ENCODE measurements around the gene MAP3K10.
"Not testable (repeated sequence)": the region's sequence is repeated elsewhere in the genome, so short reads cannot be mapped to it uniquely, and the experiment has no call there.

Gene MAP3K10

DNA sequence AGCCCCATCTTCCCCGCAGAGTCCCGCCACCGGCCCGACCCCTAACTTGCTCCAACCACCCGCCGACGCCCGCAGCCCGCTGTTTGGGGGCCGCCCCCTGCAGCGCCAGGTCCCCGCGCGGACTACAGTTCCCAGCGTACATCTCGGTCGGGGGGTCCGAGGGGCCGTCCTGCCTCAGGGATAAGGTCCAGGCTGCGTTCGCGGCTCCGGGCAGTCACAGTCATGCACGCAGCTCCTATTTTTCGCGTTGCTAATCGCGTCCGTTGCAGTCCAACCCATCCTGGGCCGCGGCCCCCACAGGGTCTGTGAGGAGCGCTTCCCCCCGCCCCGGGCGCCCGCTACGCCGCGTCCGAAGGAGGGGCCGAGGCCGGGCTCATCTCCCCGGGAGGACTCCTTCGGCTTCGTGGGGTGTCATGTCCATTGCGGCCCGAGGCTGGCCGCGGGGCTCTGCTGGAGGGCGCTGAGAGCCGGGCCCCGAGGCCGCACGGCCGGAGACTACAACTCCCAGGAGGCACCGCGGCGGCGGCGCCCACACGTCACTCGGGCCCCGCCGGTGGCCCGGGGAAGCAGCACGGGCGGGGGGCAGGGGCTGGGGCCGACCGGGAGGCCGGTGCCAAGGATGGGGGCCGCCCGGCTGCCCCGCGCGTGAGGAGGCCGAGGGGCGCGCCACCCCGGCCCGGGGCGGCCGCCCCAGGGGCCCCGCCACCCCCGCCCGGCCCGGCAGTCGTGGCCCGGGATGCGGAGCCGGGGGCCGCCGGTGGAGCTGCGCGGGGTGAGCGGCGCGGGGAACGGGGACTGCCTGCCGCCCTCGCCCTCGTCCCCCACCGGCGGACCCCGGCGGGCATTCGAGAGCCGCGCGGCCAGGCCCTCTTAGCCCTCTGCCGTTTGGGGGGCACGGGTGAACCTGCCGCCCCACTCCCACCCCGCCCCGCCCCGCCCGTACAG, at the start of gene MAP3K10:
Gene MAP3K10 (plus strand): TSS at position 536 of the 945 bp plus-strand sequence. CDS start 606 bp downstream, outside the sequence.
- peak; percentile 74 to 78 for DNase-seq

DNA sequence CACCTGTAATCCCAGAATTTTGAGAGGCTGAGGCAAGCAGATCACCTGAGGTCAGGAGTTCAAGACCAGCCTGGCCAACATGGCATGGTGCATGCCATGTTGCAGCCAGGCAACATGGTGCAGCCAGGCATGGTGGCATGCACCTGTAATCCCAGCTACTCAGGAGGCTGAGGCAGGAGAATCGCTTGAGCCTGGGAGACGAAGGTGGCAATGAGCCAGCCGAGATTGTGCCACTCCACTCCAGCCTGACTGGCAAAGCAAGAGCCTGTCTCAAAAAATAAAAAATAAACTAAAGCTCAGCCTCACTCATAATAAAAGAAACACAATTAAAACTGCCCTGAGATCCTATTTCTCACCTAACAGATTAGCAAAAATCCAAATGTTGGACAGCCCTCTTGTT, 49.7 kb upstream of the MAP3K10 start:
- no peak for DNase-seq

DNA sequence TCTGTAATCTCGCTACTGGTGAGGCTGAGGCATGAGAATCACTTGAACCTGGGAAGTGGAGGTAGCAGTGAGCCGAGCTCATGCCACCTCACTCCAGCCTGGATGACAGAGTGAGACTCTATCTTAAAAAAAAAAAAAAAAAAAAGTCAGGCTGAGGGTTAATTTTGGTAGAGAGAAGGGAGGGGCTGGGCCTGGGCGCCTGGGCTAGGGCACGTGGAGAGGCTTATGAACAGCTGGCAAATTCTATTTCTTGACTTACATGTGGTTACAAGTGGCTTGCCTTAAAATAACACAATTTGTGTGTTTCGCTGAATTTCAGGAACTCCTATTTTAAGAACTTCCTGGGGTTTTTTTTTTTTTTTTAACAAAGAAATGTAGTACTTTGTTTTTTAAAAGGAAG, 47.6 kb upstream of the MAP3K10 start:
- DNase-seq: peak; percentile 58 to 62

DNA sequence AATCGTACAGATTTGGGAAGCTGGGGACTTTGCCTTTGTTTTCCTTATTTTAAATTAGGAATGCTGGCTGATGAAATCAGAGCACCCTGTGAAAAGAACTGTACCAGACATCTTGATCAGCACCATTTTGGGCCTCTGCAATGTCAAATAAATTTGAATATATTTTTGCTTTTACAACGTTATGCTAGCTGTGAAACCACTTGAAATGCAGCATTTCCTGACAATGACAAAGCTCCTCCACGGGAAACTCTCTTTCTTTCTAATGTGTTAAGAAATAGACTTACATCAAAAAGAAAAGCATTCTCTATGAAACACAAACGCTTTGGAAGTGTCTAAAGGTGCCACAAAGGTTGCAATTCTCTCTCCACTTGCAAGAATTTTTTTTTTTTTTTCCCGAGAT, 47.1 kb upstream of the MAP3K10 start:
- peak in 1 of 2 donors; percentile 72 for DNase-seq

DNA sequence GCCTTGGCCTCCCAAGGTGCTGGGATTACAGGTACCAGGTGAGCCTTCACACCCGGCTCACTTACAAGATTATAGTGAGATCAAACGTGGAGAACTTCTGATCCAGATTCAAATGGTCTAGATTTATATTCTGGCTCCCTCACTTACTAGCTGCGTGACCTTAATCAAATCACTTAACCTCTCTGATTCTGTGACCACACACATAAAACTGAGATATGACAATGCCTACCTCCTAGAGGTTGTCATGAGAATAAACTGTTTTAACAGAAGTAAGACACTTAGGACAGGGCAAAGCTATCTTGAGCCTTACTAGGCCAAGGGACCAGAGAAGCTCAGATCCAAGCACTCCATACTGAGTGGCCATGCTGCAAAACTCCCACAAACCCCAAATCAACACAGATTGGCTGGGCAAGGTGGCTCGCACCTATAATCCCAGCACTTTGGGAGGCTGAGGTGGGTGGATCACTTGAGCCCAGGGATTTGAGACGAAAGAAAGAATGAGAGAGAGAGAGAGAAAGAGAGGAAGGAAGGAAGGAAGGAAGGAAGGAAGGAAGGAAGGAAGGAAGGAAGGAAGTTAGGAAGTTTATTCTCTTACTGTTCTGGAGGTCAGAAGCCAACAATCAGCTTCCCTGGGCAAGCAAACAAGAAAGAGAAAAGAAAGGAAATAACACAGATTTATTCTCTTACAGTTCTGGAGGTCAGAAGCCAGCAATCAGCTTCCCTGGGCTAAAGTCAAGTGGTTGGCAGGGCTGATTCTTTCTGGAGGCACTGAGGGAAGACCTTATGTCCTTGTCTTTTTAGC, 46.1 kb upstream of the MAP3K10 start:
- no peak for DNase-seq

DNA sequence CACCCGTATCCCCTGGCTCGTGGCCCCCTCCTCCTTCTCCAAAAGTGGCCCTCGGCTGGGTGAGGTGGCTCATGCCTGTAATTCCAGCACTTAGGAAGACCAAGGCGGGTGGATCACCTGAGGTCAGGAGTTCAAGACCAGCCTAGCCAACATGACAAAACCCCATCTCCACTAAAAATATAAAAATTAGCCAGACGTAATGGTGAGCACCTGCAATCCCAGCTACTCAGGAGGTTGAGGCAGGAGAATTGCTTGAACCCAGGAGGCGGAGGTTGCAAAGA, 45.5 kb upstream of the MAP3K10 start:
- not testable (repeated sequence) for DNase-seq

DNA sequence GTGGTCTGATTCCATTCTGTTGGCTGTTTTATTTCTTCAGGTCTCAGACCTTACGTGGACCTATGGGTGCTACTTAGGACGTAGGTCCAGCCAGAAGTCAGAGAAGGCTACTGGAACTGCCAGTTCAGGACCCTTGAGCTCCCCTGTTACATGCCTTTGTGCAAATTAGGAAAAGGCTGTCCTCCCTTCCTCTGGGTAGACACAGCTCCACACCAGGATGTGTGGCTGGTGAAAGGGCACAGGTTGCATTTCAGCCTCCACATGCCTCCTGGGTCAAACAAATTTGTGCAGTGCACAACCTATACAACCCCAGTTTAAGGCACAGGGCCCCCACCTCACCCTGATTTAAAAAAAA, 43.9 kb upstream of the MAP3K10 start:
- no peak for DNase-seq

DNA sequence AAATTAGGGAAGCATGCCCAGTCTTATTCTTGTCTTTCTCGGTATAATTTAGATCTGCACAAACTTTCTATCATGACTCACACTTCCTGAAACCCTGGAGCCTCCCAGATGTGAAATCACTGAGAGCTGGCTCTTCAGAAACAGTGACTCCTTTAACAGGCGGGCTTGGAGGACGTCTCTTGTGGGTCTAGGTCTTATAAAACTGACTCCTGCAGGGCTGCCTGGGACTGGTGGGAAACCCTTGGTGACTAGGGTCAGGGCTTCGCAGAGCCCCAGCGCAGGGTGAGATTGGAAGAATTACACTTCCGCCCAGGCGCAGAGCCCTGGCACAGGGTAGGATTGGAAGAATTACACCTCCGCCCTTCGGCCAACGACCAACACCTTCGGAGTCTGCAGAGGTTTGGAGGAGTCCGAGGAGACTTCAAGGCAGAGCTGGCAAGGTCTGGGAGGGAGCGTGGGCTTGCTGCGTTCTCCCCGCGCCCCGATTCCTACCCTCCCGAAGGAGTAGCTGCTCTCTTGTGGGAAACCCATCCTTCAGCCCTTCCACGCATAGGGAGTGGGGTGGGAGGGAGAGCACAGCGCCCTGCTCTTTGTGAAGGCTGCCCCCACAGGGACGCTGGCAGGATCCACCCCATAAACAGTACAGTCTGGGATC, 43.4 kb upstream of the MAP3K10 start:
- DNase-seq: peak in 1 of 2 donors; percentile 36

DNA sequence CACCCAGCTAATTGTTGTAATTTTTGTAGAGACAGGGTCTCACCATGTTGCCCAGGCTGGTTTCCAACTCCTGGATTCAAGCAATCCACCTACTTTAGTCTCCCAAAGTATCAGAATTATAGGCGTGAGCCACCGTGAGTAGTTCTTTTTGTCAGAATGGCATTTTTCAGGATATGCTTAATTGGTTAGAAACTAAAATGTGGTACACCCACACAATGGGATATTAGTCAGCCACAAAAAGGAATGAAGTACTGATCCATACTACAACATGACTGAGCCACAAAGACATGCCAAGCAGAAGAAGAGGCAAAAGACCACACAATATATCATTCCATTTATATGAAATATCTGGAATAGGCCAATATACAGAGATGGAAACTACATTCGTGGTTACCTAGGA, 41.7 kb upstream of the MAP3K10 start:
- DNase-seq: no peak

DNA sequence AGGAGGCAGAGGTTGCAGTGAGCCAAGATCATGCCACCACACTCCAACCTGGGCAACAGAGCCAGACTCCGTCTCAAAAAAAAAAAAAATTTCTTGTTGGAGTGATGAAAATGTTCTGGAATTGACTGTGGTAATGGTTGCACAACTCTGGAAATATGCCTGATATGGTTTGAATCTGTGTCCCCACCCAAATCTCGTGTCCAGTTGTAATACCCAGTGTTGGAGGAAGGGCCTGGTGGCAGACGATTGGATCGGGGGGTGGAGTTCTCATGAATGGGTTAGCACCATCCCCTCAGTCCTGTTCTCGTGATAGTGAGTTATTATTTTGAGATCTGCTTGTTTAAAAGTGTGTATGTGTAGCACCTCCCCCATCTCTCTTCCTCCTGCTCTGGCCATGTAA, 41.1 kb upstream of the MAP3K10 start:
- no peak for DNase-seq

DNA sequence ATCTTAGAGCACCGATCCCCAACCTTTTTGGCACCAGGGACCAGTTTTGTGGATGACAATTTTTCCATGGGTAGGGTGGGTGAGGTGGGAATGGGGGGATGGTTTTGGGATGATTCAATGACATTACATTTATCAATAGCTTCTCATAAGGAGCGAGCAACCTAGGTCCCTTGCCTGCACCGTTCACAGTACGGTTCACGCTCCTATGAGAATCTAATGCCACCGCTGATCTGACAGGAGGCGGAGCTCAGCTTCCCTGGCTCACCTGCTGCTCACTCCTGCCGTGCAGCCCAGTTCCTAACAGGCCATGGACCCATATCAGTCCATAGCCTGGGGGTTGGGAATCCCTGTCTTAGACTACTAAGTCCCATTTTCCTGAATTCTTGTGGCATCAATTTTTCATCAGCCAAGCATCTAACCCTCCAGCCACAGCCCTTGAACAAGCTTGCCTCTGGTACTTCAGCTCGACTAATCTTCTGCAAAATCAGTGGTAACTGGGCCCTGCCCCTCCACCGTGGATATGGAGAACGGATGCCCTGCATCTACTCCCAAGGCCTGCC, 37.0 kb upstream of the MAP3K10 start:
- DNase-seq: no peak

DNA sequence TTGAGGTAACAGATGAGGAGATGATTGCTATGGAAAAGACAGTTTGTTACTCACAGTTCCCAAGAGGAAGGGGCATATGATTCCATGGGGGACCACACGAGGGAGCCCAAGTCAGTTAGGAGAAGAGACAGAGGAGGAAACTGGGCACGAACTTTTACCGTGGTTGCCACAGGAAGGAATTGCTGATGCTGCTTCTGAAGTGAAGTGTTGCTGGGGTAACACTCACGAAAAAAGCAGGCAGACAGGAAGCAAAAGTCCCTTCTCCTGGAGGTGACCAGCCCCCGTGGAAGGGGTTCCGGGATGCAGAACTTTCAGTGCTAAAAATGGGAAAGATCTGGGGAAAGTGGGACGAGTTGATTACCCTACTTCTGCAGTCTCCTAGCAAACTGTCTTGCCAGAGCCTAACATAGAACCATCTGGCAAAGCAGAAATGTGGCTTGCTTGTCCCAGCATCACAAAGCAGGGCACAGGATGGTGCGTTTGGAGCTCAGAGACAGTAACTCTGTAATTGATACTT, 35.4 kb upstream of the MAP3K10 start:
- no peak for DNase-seq

DNA sequence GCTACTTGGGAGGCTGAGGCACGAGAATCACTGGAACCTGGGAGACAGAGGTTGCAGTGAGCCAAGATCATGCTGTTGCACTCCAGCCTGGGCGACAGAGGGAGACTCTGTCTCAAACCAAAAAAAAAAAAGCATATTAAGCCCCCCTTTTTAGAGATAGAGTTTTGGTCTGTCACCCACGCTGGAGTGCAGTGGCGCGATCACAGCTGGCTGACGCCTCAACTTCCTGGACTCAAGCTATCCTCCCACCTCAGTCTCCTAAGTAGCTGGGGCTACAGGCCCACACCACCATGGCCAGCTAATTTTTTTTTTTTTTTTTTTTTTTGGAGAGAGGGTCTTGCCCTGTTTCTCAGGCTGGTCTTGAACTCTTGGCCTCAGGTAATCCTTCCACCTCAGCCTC, 34.2 kb upstream of the MAP3K10 start:
- peak; percentile 15 to 22 for DNase-seq

DNA sequence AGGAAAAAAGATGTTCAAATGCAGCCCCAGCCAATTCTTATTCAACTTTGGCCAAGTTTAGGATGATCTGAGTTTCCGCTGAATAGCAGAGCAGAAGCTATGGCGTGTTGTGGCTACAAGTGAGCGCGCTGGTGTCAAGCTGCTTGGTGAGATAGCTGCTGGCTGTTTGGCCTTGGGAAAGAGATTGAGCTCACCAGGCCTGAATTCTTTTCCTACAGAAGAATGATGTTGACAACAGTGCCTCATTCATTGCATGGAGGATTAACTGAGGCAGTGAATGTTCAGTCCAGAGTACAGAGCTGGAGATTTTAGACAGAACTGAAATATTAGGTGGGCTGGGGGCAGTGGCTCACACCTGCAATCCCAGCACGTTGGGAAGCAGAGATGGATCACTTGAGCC, 31.5 kb upstream of the MAP3K10 start:
- DNase-seq: no peak

DNA sequence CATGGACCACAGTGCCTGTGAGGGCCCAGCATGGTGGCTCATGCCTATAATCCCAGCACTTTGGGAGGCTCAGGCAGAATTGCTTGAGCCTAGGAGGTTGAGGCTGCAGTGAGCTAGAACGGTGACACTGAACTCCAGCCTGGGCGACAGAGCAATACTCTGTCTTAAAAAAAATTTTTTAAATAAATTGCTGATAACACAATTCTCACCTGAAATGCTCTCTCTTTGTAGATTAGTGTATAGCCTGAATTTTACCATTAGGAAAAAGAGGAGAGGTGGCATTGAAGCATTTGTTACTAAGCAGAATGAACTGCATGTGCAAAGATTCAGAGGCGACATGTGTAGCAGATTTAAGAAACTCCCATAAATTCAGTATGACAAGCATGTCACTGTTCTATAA, 29.1 kb upstream of the MAP3K10 start:
- no peak for DNase-seq

DNA sequence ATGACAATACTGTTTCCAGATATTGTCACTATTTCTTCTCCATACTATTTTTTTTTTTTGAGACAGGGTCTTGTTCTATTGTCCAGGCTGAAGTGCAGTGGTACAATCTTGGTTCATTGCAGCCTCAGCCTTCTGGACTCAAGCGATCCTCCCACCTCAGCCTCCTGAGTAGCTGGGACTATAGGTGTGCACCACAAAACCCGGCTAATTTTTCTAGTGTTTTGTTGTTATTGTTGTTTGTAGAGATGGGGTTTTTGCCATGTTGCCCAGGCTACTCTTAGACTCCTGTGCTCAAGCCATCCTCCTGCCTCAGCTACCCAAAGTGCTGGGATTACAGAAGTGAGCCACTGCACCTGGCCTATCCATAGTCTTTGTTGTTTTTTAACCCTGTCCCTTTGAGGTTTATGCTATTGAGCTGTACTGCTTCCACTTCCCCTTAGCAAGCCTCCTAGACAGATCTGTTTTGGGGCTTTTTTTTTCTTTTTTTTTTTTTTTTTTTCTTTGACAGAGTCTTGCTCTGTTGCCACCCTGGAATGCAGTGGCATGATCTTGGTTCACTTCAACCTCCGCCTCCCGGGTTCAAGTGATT, 27.6 kb upstream of the MAP3K10 start:
- DNase-seq: no peak

DNA sequence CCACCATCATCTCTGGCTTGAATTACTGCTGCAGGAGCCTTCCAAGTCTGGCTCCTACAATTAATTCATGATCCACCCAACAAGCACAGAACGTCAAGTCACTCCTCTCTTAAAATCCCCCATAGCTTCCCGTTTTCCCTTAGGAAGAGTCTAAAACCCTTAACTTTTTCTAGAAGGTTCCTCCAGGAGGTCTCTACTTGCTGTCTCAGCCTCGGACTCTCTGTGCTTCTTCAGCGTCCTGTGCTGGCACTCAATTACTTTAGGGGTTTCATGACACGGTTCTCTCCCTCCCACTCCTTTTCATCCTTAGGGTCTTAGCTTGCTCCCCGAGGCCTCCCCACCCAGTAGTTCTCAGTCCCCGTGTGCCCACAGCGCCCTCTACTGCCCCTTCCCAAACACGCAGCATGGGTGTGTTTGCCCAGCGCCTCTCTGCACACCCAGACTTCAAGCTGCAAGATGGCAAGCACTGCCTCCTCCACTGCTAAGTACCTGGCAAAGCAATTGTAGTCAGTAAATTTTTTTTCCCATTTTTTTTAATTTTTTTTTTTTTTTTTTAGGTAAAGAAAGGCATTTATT, 25.8 kb upstream of the MAP3K10 start:
- peak; percentile 68 to 69 for DNase-seq

DNA sequence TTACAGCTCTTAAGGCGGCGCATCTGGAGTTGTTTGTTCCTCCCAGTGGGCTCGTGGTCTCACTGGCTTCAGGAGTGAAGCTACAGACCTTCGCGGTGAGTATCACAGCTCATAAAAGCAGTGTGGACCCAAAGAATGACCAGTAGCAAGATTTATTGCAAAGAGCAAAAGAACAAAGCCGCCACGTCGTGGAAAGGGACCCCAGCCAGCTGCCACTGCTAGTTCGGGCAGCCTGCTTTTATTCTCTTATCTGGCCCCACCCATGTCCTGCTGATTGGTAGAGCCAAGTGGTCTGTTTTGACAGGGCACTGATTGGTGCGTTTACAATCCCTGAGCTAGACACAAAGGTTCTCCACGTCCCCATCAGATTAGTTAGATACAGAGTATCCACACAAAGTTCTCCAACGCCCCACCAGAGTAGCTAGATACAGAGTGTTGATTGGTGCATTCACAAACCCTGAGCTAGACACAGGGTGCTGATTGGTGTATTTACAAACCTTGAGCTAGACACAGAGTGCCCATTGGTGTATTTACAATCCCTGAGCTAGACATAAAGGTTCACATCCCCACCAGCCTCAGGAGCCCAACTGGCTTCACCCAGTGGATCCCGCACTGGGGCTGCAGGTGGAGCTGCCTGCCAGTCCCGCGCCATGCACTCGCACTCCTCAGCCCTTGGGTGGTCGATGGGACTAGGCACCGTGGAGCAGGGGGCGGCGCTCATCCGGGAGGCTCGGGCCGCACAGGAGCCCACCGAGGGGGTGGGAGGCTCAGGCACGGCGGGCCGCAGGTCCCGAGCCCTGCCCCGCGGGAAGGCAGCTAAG, 21.5 kb upstream of the MAP3K10 start:
- DNase-seq: not testable (repeated sequence)

DNA sequence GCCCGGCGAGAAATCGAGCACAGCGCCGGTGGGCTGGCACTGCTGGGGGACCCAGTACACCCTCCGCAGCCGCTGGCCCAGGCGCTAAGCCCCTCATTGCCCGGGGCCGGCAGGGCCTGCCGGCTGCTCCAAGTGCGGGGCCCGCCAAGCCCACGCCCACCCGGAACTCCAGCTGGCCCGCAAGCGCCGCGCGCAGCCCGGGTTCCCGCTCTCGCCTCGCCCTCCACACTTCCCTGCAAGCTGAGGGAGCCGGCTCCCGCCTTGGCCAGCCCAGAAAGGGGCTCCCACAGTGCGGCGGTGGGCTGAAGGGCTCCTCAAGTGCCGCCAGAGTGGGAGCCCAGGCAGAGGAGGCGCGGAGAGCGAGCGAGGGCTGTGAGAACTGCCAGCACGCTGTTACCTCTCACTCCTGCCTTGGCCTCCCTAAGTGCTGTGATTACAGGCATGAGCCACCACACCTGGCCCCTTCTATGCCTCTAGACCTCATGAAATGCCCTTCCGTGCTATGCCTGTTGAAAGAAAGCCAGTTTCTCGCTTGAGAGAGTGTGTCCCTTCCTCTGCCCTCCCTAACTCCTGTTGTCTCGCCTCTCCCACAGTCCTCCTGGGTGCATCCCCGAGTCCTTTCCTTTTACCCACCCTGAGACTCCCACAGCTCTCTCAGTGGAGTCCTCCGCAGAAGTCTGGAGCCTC, 20.8 kb upstream of the MAP3K10 start:
- DNase-seq: not testable (repeated sequence)

DNA sequence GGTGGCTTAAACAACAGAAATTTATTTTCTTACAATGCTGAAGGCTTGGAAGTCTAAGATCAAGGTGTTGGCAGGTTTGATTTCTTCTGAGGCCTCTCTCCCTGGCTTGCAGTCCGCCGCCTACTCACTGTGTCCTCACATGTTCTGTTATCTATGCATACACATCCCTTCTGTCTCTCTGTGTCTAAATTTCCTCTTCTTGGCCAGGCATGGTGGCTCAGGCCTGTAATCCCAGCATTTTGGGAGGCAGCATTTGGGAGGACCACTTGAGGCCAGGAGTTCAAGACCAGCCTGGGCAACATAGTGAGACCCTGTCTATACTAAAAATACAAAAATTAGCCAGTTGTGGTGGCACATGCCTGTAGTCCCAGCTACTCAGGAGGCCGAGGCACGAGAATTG, 19.9 kb upstream of the MAP3K10 start:
- DNase-seq: not testable (repeated sequence)

DNA sequence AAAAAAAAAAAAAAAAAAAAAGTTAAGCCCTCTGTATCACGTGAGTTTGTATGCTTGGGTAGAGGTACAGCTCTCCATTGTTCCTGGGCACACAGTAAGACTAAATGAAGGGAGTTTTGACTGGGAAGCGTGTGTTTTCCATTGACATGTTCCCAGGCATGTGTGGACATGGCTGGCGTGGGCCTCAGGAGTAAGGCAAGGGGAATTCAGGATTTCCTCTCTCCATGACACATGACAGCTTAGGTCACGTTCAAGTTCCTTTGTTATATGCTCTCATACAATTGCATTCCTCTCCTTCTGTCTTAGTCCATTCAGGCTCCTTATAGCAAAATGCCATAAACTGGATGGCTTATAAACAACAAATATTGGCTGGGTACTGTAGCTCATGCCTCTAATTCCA, 17.1 kb upstream of the MAP3K10 start:
- DNase-seq: no peak
